ENCODE data around the gene PALB2. TPM values are rescaled to one million over a fixed set of nuclear protein-coding genes. Genes with fewer than 3 reads are reported as not detected.

Gene PALB2
- total and polyA plus RNA-seq, 2 of the 8 experiments (the other 6 are each of a cell fraction or from before 2014, with no cell fraction given), result 12.5 to 33.1 TPM

DNA sequence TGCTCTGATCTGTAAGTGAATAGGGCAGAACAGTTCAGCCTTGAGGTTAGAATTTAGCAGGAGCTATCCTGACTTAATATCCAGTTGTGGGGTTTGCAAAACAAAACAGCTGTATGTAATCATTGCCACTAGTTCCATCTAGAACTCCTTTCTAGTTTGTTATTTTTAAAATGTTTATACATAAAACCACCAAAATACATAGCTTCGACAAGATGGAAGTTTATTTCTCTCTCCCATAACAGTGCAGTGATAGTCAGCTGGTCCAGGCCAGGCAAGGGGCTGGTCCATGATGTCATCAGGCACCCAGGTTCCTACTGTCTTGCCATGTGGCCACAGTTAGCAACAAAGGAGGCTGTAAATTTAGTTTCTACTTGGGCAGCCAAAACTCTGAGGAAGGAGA is 27.1 kb upstream of the PALB2 start:
- no peak overlapping the region for H3K56ac ChIP-seq (replicated peaks; ENCODE audit: insufficient read length, low read depth, low read length)
- H3K14ac ChIP-seq (ENCODE audit: insufficient read length), result no peak overlapping the region
- H3K23ac ChIP-seq (ENCODE audit: insufficient read length), result no peak overlapping the region
- no peak overlapping the region for H2BK15ac ChIP-seq (ENCODE audit: low read length)
- no peaks in the 10 kb centered on the region for H3K79me1 ChIP-seq (ENCODE audit: low read depth, low read length)
- H3K79me2 ChIP-seq (ENCODE audit: control insufficient read depth in 1 of 2, insufficient read depth in 2 of 2, low read length in 2 of 2), result no peaks in the 10 kb centered on the region
- no peak overlapping the region for H3K18ac ChIP-seq (ENCODE audit: extremely low read depth, low read length)
- no peaks in the 10 kb centered on the region for H3K27me3 ChIP-seq (replicated peaks in 1 of 4; ENCODE audit: control insufficient read depth in 3 of 4, extremely low read depth in 1 of 4, insufficient read depth in 3 of 4, low read length in 3 of 4)
- H3K4me2 ChIP-seq (ENCODE audit: insufficient read depth in 1 of 2, low read depth in 2 of 2, low read length in 2 of 2), result no peak overlapping the region
- H3K4me1 ChIP-seq (replicated peaks in 1 of 4; ENCODE audit: control insufficient read depth in 3 of 4, insufficient read depth in 4 of 4, low read length in 3 of 4), result no peaks in the 10 kb centered on the region
- no peak overlapping the region for H4K8ac ChIP-seq (ENCODE audit: extremely low read depth, insufficient read depth, low read length)
- no peak overlapping the region for H4K5ac ChIP-seq (ENCODE audit: insufficient read length, low read depth, low read length)
- no peak overlapping the region for H2BK120ac ChIP-seq (replicated peaks; ENCODE audit: low read depth, low read length)
- H3K4ac ChIP-seq (replicated peaks; ENCODE audit: insufficient read length, low read depth, low read length), result no peak overlapping the region
- no peaks in the 10 kb centered on the region for H3K9me3 ChIP-seq (ENCODE audit: insufficient read depth in 2 of 2, low read depth in 1 of 2, low read length in 1 of 2)
- FAIRE-seq (no peak), DNase-seq (ENCODE audit: low read depth in 1 of 2, low spot score in 2 of 2) (no peak)
- H3K23me2 ChIP-seq (ENCODE audit: low read depth, low read length), result no peaks in the 10 kb centered on the region
- peaks cover 2 to 3% of the 10 kb centered on the region in 2 experiments for H4K20me1 ChIP-seq (replicated peaks in 1 of 2; ENCODE audit: control insufficient read depth in 1 of 2, insufficient read depth in 2 of 2, low read length in 2 of 2)
- no peak overlapping the region for H4K91ac ChIP-seq (replicated peaks; ENCODE audit: insufficient read length, low read length)
- no peak overlapping the region for H2AFZ ChIP-seq (ENCODE audit: low read length)
- WGBS, 2 experiments (ENCODE audit: extremely low coverage in 1 of 2, insufficient coverage in 1 of 2, insufficient read length in 1 of 2, insufficient replicate concordance in 2 of 2, low coverage in 1 of 2, low lambda C conversion rate in 2 of 2, missing lambda C conversion rate in 1 of 2), result 100% methylated on average over 1 of the region's 1 CpG; no CpG with 5 or more reads in 1 of the 2 experiments
- no peak overlapping the region for H2AK5ac ChIP-seq (ENCODE audit: low read depth, low read length)
- POLR2A ChIA-PET (ENCODE audit: partially characterized antibody), result interaction anchor here (3.2 to 4.5 kb wide), 2 partner anchors 9 to 10 kb away, joined by 9 to 23 read pairs; partner anchors contain the start of gene PLK1
- TF ChIP-seq NANOG (IDR thresholded peaks at IDR 0.05; ENCODE audit: insufficient read depth, low read depth, low read length, poor library complexity, severe bottlenecking), result no peak
- no peak for TF ChIP-seq POLR2AphosphoS5 (IDR thresholded peaks at IDR 0.05; ENCODE audit: low read depth, low read length)
- TF ChIP-seq, protein P1, sequence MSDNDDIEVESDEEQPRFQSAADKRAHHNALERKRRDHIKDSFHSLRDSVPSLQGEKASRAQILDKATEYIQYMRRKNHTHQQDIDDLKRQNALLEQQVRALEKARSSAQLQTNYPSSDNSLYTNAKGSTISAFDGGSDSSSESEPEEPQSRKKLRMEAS (IDR thresholded peaks at IDR 0.05), result no peak
- H2BK12ac ChIP-seq (ENCODE audit: low read depth, low read length), result no peak overlapping the region
- no peak overlapping the region for H3K9ac ChIP-seq (replicated peaks in 1 of 4; ENCODE audit: extremely low read depth in 1 of 4, low read depth in 3 of 4, low read length in 3 of 4)
- no peak overlapping the region for H2BK20ac ChIP-seq (ENCODE audit: low read length)
- CTCF ChIA-PET (ENCODE audit: partially characterized antibody), result interaction anchor here (1.0 to 2.3 kb wide), 2 partner anchors 10 to 21 kb away, joined by 3 to 20 read pairs; partner anchors contain the start of gene PLK1
- no peak overlapping the region for H2BK5ac ChIP-seq (ENCODE audit: low read depth, low read length)
- no peak overlapping the region for H3K4me3 ChIP-seq (ENCODE audit: extremely low read depth in 1 of 4, insufficient read depth in 2 of 4, low read depth in 3 of 4, low read length in 4 of 4)
- H3K36me3 ChIP-seq (ENCODE audit: control insufficient read depth in 2 of 4, insufficient read depth in 4 of 4, low read length in 3 of 4), result peaks cover 12 to 62% (median 43%) of the 10 kb centered on the region in 4 experiments
- H3K27ac ChIP-seq (ENCODE audit: low read depth, low read length), result no peak overlapping the region

Measured in H1 (cell line).